GM18520 (cell line): ENCODE data around the gene RAPGEF2.

Experiments
- ATAC-seq: cut with Tn5 transposase; IDR thresholded peaks from one replicate; pipeline ENCODE4 v1.9.1; 2021; ENCODE audit not compliant: unreplicated experiment

Gene RAPGEF2

GRCh38 chr4:159129814-159130550, 27.1 kb downstream of the RAPGEF2 start:
- no peak for ATAC-seq

GRCh38 chr4:159131564-159131963, 28.7 kb downstream of the RAPGEF2 start:
- ATAC-seq = no peak

- no peak for ATAC-seq
Measured at GRCh38 chr4:159134429-159134828, 31.6 kb downstream of the RAPGEF2 start.

- ATAC-seq = no peak
Measured at GRCh38 chr4:159137176-159137575, 34.3 kb downstream of the RAPGEF2 start.

- no peak for ATAC-seq
Measured at GRCh38 chr4:159138436-159138835, 35.6 kb downstream of the RAPGEF2 start.

- no peak for ATAC-seq
Measured at GRCh38 chr4:159141193-159141592, 38.3 kb downstream of the RAPGEF2 start.

GRCh38 chr4:159142241-159142640, 39.4 kb downstream of the RAPGEF2 start:
- ATAC-seq = no peak

GRCh38 chr4:159142681-159143384, 40.0 kb downstream of the RAPGEF2 start:
- no peak for ATAC-seq

GRCh38 chr4:159143687-159144086, 40.8 kb downstream of the RAPGEF2 start:
- no peak for ATAC-seq

GRCh38 chr4:159144112-159144694, 41.3 kb downstream of the RAPGEF2 start:
- no peak for ATAC-seq

GRCh38 chr4:159145318-159145991, 42.6 kb downstream of the RAPGEF2 start:
- ATAC-seq = no peak

- no peak for ATAC-seq
Measured at GRCh38 chr4:159145992-159146330, 43.1 kb downstream of the RAPGEF2 start.

- ATAC-seq = no peak
Measured at GRCh38 chr4:159146488-159146887, 43.6 kb downstream of the RAPGEF2 start.

GRCh38 chr4:159148441-159148840, 45.6 kb downstream of the RAPGEF2 start:
- no peak for ATAC-seq

- ATAC-seq = no peak
Measured at GRCh38 chr4:159149666-159150065, 46.8 kb downstream of the RAPGEF2 start.

- no peak for ATAC-seq
Measured at GRCh38 chr4:159150396-159150795, 47.5 kb downstream of the RAPGEF2 start.

GRCh38 chr4:159150821-159151390, 48.0 kb downstream of the RAPGEF2 start:
- ATAC-seq = no peak

GRCh38 chr4:159151689-159152088, 48.8 kb downstream of the RAPGEF2 start:
- ATAC-seq = no peak

GRCh38 chr4:159152181-159152580, 49.3 kb downstream of the RAPGEF2 start:
- no peak for ATAC-seq

GRCh38 chr4:159153669-159154068, 50.8 kb downstream of the RAPGEF2 start:
- no peak for ATAC-seq

GRCh38 chr4:159155119-159155518, 52.2 kb downstream of the RAPGEF2 start:
- ATAC-seq = no peak
